H1 (cell line): ENCODE results near the gene MOCS1. TPM values are rescaled to one million over a fixed set of nuclear protein-coding genes. Genes with fewer than 3 reads are reported as not detected.

Experiments used
- KDM5A ChIP-seq: fragments of 200-600 bp; IDR thresholded peaks from 2 replicates; pipeline ENCODE4 v1.7.1; 2012; ENCODE audit warnings: mild to moderate bottlenecking, low read length, inconsistent platforms, mixed read lengths
- RNF2 ChIP-seq: fragments of 200-900, 300-1000 bp; sonication (generic); IDR thresholded peaks from 2 replicates; pipeline ENCODE4 v1.7.1; 2016; ENCODE audit warnings: borderline replicate concordance, low read depth, mild to moderate bottlenecking, antibody characterized with exemption, low read length; ENCODE audit not compliant: poor library complexity, severe bottlenecking; ENCODE audit errors: missing control alignments
- polyA plus RNA-seq, 7 experiments: library from polyadenylated mRNA; depleted of rRNA in 3 of 7; stranded (reverse) in 5 of 7; unstranded in 2 of 7; fragments of >200 nt in 5 of 7; fragments of 200-250 nt in 2 of 7; gene quantifications; 1 replicate in 5 of 7; 2 replicates in 1 of 7; 4 replicates in 1 of 7; pipeline versions ENCODE4 v1.2.1 to v1.2.3, GENCODE V29; 2011 to 2013; ENCODE audit warnings: missing spikeins in 2 of 7, mixed read lengths in 2 of 7
- total RNA-seq: library from RNA; stranded (reverse); fragmentation: NEBNext Ultra II Directional; extraction: Animal tissue kit (Norgen Biotek cat#: 25700); gene quantifications from 2 replicates; pipeline ENCODE4 v1.2.1, GENCODE V29; 2021

Gene MOCS1
- total and polyA plus RNA-seq, 2 of the 8 experiments (the other 6 are each of a cell fraction or from before 2014, with no cell fraction given): 13.4 to 19.7 TPM

- TF ChIP-seq RNF2 (no peak), KDM5A (no peak)
These were observed 66.7 kb downstream of the MOCS1 start (continued) for GRCh38 chr6:39867592-39867991.
